Naive thymus-derived CD4-positive, alpha-beta T cell (primary cell): ENCODE measurements around the gene ST8SIA1. TPM values are rescaled to one million over a fixed set of nuclear protein-coding genes. Genes with fewer than 3 reads are reported as not detected.
A peak's percentile ranks its signal among the peaks of the same experiment; 100 is the strongest.
"Not testable (repeated sequence)": the region's sequence is repeated elsewhere in the genome, so short reads cannot be mapped to it uniquely, and the experiment has no call there.

ENCODE experiments used
- ATAC-seq: fragments of 150-1000 bp; cut with Tn5 transposase; 2 replicates; pipeline ENCODE4 v1.10.0; 2021; ENCODE audit warnings: mild to moderate bottlenecking, moderate library complexity
- CTCF ChIA-PET: fragments of 350-600 bp; sonication (Branson Sonifier 250); formaldehyde crosslinking; loops from one replicate; lab custom pipeline; 2021; ENCODE audit warnings: antibody characterized with exemption; lab: Charles Lee
- POLR2A ChIA-PET: fragments of 350-600 bp; sonication (Branson Sonifier 250); formaldehyde crosslinking; loops from one replicate; lab custom pipeline; 2021; ENCODE audit warnings: antibody characterized with exemption, inconsistent platforms; lab: Charles Lee
- DNase-seq, 9 donors: peaks; one replicate each; pipeline versions ENCODE4 v3.0.0 to v3.0.0-alpha.2; 2020 to 2022; ENCODE audit warnings: mixed read lengths in 1 of 9
- H3K27ac ChIP-seq: one replicate; pipeline ENCODE4 v1.7.0; 2013; ENCODE audit warnings: mild to moderate bottlenecking, low read depth, low read length, moderate library complexity
- H3K27me3 ChIP-seq, 2 donors: one replicate each; pipeline ENCODE4 v1.7.0; 2013; ENCODE audit warnings: low read length in 2 of 2, mild to moderate bottlenecking in 2 of 2, moderate library complexity in 2 of 2; ENCODE audit not compliant: control insufficient read depth in 2 of 2, insufficient read depth in 2 of 2
- H3K36me3 ChIP-seq, 3 experiments: 1 replicate in 2 of 3; 2 replicates in 1 of 3; pipeline ENCODE4 v1.7.0; 2013; ENCODE audit warnings: low read length in 3 of 3, mild to moderate bottlenecking in 3 of 3, moderate library complexity in 1 of 3; ENCODE audit not compliant: insufficient read depth in 3 of 3, control insufficient read depth in 2 of 3
- H3K4me1 ChIP-seq, 2 donors: one replicate each; pipeline ENCODE4 v1.7.0; 2013; ENCODE audit warnings: low read length in 2 of 2, mild to moderate bottlenecking in 2 of 2, moderate library complexity in 1 of 2; ENCODE audit not compliant: control insufficient read depth in 2 of 2, insufficient read depth in 2 of 2
- H3K4me3 ChIP-seq: 2 replicates; pipeline ENCODE4 v1.7.0; 2013; ENCODE audit warnings: mild to moderate bottlenecking, low read length
- H3K9me3 ChIP-seq, 3 experiments: 1 replicate in 2 of 3; 2 replicates in 1 of 3; pipeline ENCODE4 v1.7.0; 2013; ENCODE audit warnings: low read length in 3 of 3; ENCODE audit not compliant: control insufficient read depth in 2 of 3
- H3K27ac Mint-ChIP-seq, 9 donors: one replicate each; pipeline ENCODE4 v1.8.0; 2020 to 2022; ENCODE audit warnings: mixed read lengths in 9 of 9, mild to moderate bottlenecking in 8 of 9, moderate library complexity in 5 of 9, inconsistent platforms in 2 of 9
- H3K27me3 Mint-ChIP-seq, 5 donors: one replicate each; pipeline ENCODE4 v1.8.0; 2021 to 2022; ENCODE audit warnings: mixed read lengths in 5 of 5, mild to moderate bottlenecking in 1 of 5
- H3K36me3 Mint-ChIP-seq, 5 donors: one replicate each; pipeline ENCODE4 v1.8.0; 2020 to 2022; ENCODE audit warnings: mixed read lengths in 5 of 5, mild to moderate bottlenecking in 3 of 5, inconsistent platforms in 1 of 5
- H3K4me1 Mint-ChIP-seq, 7 donors: one replicate each; pipeline ENCODE4 v1.8.0; 2020 to 2022; ENCODE audit warnings: mixed read lengths in 7 of 7, mild to moderate bottlenecking in 3 of 7, inconsistent platforms in 1 of 7
- H3K4me3 Mint-ChIP-seq, 10 donors: one replicate each; pipeline ENCODE4 v1.8.0; 2020 to 2022; ENCODE audit warnings: mild to moderate bottlenecking in 10 of 10, mixed read lengths in 10 of 10, moderate library complexity in 6 of 10, inconsistent platforms in 2 of 10
- H3K9me3 Mint-ChIP-seq, 11 donors: one replicate each; pipeline ENCODE4 v1.8.0; 2020 to 2022; ENCODE audit warnings: mixed read lengths in 11 of 11, mild to moderate bottlenecking in 4 of 11, inconsistent platforms in 1 of 11, moderate library complexity in 1 of 11
- intact Hi-C, 2 donors: fragments of 100-400 bp; cut with micrococcal nuclease; formaldehyde crosslinking; loops; one replicate each; pipeline ENCODE4 v1.15.1; 2023
- polyA plus RNA-seq, 2 donors: library from polyadenylated mRNA; unstranded; fragments of 300-500 nt; fragmentation: Illumina TruSeq; gene quantifications; one replicate each; pipeline ENCODE4 v1.2.3, GENCODE V29; 2021
- total RNA-seq, 6 experiments: library from RNA in 5 of 6; stranded (reverse) in 5 of 6; gene quantifications; 1 replicate in 5 of 6; 2 replicates in 1 of 6; pipeline ENCODE4 v1.2.3 and lab custom pipeline; 2021 to 2026

The ST8SIA1 gene
- total and polyA plus RNA-seq, 7 experiments from 2014 or later = 0.51 to 6.0 (median 2.7) TPM; not detected in 1

DNA sequence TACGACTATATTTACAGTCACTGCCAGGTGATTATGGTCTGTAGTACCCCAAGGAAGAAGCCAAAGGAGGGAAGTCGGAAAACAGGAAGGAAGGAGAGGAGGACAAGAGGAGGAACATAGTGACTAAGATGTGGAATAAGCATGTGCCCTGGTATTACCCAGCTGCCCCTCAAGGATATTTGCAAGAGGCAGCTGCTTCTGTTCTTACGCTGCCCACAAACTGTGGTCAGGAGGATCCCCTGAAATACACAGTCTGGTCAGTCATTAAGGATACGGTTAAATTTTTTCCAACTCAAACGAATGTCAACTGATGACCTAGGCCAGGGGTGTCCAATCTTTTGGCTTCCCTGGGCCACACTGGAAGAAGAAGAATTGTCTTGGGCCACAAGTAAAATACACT, 162.0 kb downstream of the ST8SIA1 start:
- H3K4me1 Mint-ChIP-seq = peaks cover 4 to 13% (median 8%) of the 10 kb centered on the region in 7 donors
- POLR2A ChIA-PET = no interaction called here

DNA sequence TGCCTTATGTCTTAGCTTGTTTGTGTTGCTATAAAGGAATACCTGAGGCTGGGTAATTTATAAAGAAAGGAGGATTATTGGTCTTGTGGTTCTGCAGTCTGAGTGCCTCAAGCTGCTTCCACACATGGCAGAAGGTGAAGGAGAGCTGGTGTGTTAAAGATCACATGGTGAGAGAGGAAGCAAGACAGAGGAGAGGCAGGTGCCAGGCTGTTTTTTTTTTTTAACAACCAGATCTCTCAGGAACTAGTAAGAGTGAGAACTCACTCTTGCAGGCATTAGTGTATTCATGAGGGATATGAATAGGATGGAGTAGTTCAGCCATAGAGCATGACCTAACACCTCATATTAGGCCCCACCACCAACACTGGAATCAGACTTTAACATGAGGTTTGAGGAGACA, 165.1 kb downstream of the ST8SIA1 start:
- Histone ChIP-seq H3K36me3 (no peaks in the 10 kb centered on the region), H3K27ac (no peak overlapping the region), H3K27me3 (no peaks in the 10 kb centered on the region), H3K4me1 (peaks cover 4 to 6% of the 10 kb centered on the region in 2 donors), H3K9me3 (no peaks in the 10 kb centered on the region), H3K4me3 (no peak overlapping the region)
- H3K27ac Mint-ChIP-seq = peak overlapping the region in 3 of 9 donors; percentile 6 to 40 (median 14)
- ChIA-PET CTCF (interaction anchor here (0.6 kb wide), 2 partner anchors 66 to 94 kb away, joined by 3 read pairs; no protein-coding TSS in a partner anchor), POLR2A (no interaction called here)
- H3K9me3 Mint-ChIP-seq = peaks cover 0 to 2% (median 0%) of the 10 kb centered on the region in 11 donors
- intact Hi-C loops = loop anchor here in 1 of 2 donors (10.0 kb wide), 1 partner anchor 455 kb away; the partner anchor contains the start of gene ETNK1
- ATAC-seq = no peak
- peaks cover 0 to 2% (median 0%) of the 10 kb centered on the region in 5 donors for H3K27me3 Mint-ChIP-seq
- peaks cover 5 to 25% (median 21%) of the 10 kb centered on the region in 7 donors for H3K4me1 Mint-ChIP-seq
- peak in 1 of 9 donors; percentile 5 for DNase-seq
- H3K36me3 Mint-ChIP-seq = peaks cover 0 to 2% (median 0%) of the 10 kb centered on the region in 5 donors
- H3K4me3 Mint-ChIP-seq = no peak overlapping the region

More for the DNA sequence above, 162.0 kb downstream of the ST8SIA1 start:
- Mint-ChIP-seq H3K27ac (no peak overlapping the region), H3K27me3 (peaks cover 0 to 2% (median 0%) of the 10 kb centered on the region in 5 donors), H3K36me3 (no peaks in the 10 kb centered on the region), H3K4me3 (no peak overlapping the region), H3K9me3 (peaks cover 0 to 1% (median 0%) of the 10 kb centered on the region in 11 donors)
- Histone ChIP-seq H3K27ac (no peak overlapping the region), H3K4me1 (no peaks in the 10 kb centered on the region), H3K27me3 (no peaks in the 10 kb centered on the region), H3K36me3 (no peaks in the 10 kb centered on the region), H3K4me3 (no peak overlapping the region), H3K9me3 (no peaks in the 10 kb centered on the region)
- ATAC-seq = no peak
- CTCF ChIA-PET = interaction anchor here (1.2 to 3.3 kb wide), 4 partner anchors 8 to 71 kb away, joined by 3 to 16 read pairs (median 4); no protein-coding TSS in a partner anchor
- DNase-seq = no peak
- intact Hi-C loops = loop anchor here in 1 of 2 donors (2.0 to 5.0 kb wide), 2 partner anchors 270 to 475 kb away; no protein-coding TSS in a partner anchor

DNA sequence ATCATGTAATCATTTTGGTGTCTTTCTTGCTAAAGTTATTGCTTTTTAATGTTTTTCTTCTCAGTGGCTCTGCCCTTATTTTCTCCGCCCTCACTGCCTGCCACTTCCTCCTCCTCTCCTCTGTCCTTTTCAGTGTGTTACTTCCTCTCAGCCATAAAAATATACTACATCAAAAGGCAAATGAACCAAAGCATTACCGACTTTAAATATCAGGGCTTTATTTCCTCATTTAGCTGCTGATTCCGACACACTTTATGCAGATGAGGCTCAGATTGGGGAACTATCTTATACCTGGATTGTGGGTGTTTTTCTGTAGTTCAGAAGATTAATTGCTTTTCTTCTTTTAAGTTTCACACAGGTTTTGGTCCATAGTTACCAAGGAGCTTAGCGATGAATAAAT, 170.4 kb downstream of the ST8SIA1 start:
- Histone ChIP-seq H3K9me3 (no peaks in the 10 kb centered on the region), H3K27ac (peak overlapping the region; percentile 23), H3K36me3 (no peaks in the 10 kb centered on the region), H3K4me3 (peak overlapping the region; percentile 17), H3K4me1 (peaks cover 22 to 38% of the 10 kb centered on the region in 2 donors), H3K27me3 (no peaks in the 10 kb centered on the region)
- POLR2A ChIA-PET = interaction anchor here (0.6 to 1.2 kb wide), 3 partner anchors 9 to 79 kb away, joined by 3 to 4 read pairs (median 3); no protein-coding TSS in a partner anchor
- Mint-ChIP-seq H3K9me3 (peaks cover 0 to 9% (median 0%) of the 10 kb centered on the region in 11 donors), H3K4me3 (peak overlapping the region; percentile 20 to 77 (median 60)), H3K27ac (peak overlapping the region; percentile 21 to 86 (median 68)), H3K27me3 (no peaks in the 10 kb centered on the region), H3K4me1 (peaks cover 21 to 63% (median 60%) of the 10 kb centered on the region in 7 donors), H3K36me3 (peaks cover 0 to 8% (median 0%) of the 10 kb centered on the region in 5 donors)
- intact Hi-C loops = loop anchor here (5.0 to 10.0 kb wide), 4 partner anchors 117 to 472 kb away; partner anchors contain the start of genes CMAS (in 1 of the 2) and ETNK1 (in 1 of the 2)
- ATAC-seq (peak; percentile 75), DNase-seq (peak in 6 of 9 donors; percentile 20 to 43 (median 34))
- CTCF ChIA-PET = interaction anchor here (0.9 to 1.3 kb wide), 2 partner anchors 9 to 62 kb away, joined by 3 to 4 read pairs; no protein-coding TSS in a partner anchor

DNA sequence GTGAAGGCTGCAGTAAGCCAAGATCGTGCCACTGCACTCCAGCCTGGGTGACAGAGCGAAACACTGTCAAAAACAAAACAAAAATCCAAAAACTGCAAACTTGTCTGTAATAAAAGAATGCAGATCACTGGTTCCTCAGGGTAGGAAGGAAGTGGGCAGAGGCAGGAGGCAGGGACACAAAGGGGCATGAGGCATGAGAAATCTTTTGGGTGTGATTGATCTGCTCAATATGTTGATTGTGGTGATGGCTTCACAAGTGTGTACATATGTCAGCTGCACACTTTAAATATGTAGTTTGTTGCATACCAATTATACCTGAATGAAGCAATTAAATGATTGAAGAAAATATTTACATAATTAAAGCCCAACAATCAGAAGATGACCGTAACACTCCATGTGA, 170.9 kb downstream of the ST8SIA1 start:
- peaks cover 0 to 8% (median 0%) of the 10 kb centered on the region in 5 donors for H3K36me3 Mint-ChIP-seq
- ChIA-PET POLR2A (interaction anchor here (1.2 kb wide), 1 partner anchor 8 kb away, joined by 4 read pairs; no protein-coding TSS in a partner anchor), CTCF (interaction anchor here (1.3 kb wide), 1 partner anchor 62 kb away, joined by 3 read pairs; no protein-coding TSS in a partner anchor)
- intact Hi-C loops = loop anchor here (5.0 to 10.0 kb wide), 4 partner anchors 116 to 471 kb away; partner anchors contain the start of genes CMAS (in 1 of the 2) and ETNK1 (in 1 of the 2)
- H3K9me3 ChIP-seq = no peaks in the 10 kb centered on the region
- peaks cover 0 to 9% (median 0%) of the 10 kb centered on the region in 11 donors for H3K9me3 Mint-ChIP-seq
- H3K36me3 ChIP-seq = no peaks in the 10 kb centered on the region
- DNase-seq = peak in 6 of 9 donors; percentile 10 to 28 (median 24)
- no peak overlapping the region for H3K4me3 ChIP-seq
- peak overlapping the region in 8 of 9 donors; percentile 21 to 82 (median 70) for H3K27ac Mint-ChIP-seq
- peaks cover 24 to 67% (median 64%) of the 10 kb centered on the region in 7 donors for H3K4me1 Mint-ChIP-seq
- H3K27me3 Mint-ChIP-seq = no peaks in the 10 kb centered on the region
- peak; percentile 67 for ATAC-seq
- peaks cover 22 to 38% of the 10 kb centered on the region in 2 donors for H3K4me1 ChIP-seq
- H3K27me3 ChIP-seq = no peaks in the 10 kb centered on the region
- H3K4me3 Mint-ChIP-seq = peak overlapping the region in 9 of 10 donors; percentile 3 to 76 (median 57)
- no peak overlapping the region for H3K27ac ChIP-seq

DNA sequence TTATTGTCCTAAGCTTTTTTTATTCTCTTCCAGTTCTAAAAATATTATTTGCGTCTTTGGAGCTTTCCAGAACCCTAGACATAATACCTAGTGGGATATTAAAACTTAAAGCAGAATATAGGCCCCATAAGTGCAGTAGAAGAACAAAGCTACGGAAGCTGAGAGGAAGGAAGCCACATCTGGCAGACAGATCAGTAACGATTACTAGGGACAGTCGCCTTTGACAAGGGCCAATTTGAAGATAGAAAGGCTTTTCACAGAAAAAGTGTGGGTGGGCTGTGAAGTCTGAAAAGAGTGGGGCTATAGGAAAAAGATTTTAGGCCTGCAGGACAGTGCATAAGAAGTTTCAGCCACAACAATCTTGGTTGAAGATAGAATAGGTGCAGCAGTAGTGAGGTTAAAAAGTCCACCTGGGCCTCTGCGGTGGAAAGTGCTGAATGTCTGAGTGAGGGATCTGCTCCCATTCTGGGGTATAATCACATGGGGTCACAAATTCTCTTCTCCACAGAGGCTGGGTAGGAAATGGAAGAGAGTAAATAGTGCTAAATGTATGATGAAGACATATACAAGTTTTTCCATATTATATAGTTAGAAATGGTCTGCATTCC, 174.0 kb downstream of the ST8SIA1 start:
- Mint-ChIP-seq H3K27ac (peak overlapping the region; percentile 24 to 88 (median 75)), H3K4me1 (peaks cover 24 to 67% (median 63%) of the 10 kb centered on the region in 7 donors), H3K9me3 (peaks cover 0 to 9% (median 0%) of the 10 kb centered on the region in 11 donors), H3K27me3 (no peaks in the 10 kb centered on the region), H3K4me3 (peak overlapping the region; percentile 10 to 77 (median 54)), H3K36me3 (peaks cover 0 to 8% (median 0%) of the 10 kb centered on the region in 5 donors)
- H3K27ac ChIP-seq = no peak overlapping the region
- no peaks in the 10 kb centered on the region for H3K9me3 ChIP-seq
- DNase-seq = peak in 6 of 9 donors; percentile 14 to 40 (median 30)
- H3K27me3 ChIP-seq = no peaks in the 10 kb centered on the region
- ATAC-seq = peak; percentile 54
- intact Hi-C loops = loop anchor here (5.0 to 10.0 kb wide), 4 partner anchors 113 to 468 kb away; partner anchors contain the start of genes CMAS (in 1 of the 2) and ETNK1 (in 1 of the 2)
- H3K36me3 ChIP-seq = no peaks in the 10 kb centered on the region
- H3K4me1 ChIP-seq = peaks cover 22 to 38% of the 10 kb centered on the region in 2 donors
- H3K4me3 ChIP-seq = no peak overlapping the region
- ChIA-PET POLR2A (no interaction called here), CTCF (interaction anchor here (0.5 kb wide), 1 partner anchor 299 kb away, joined by 3 read pairs; no protein-coding TSS in a partner anchor)

DNA sequence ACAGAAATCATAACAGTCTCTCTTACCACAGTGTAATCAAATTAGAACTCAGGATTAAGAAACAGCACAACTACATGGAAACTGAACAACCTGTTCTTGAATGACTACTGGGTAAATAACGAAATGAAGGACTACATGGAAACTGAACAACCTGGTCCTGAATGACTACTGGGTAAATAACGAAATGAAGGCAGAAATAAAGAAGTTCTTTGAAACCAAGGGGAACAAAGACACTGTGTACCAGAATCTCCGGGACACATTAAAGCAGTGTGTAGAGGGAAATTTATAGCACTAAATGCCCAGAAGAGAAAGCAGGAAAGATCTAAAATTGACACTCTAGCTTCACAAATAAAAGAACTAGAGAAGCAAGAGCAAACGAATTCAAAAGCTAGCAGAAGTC, 185.2 kb downstream of the ST8SIA1 start:
- POLR2A ChIA-PET, H3K27me3 Mint-ChIP-seq, H3K4me3 Mint-ChIP-seq, H3K27ac Mint-ChIP-seq, H3K27ac ChIP-seq, H3K36me3 ChIP-seq, H3K9me3 ChIP-seq, H3K27me3 ChIP-seq, CTCF ChIA-PET, ATAC-seq, DNase-seq, H3K4me3 ChIP-seq, H3K4me1 ChIP-seq, intact Hi-C loops: not testable (repeated sequence)
- Mint-ChIP-seq H3K9me3 (peaks cover 0 to 15% (median 6%) of the 10 kb centered on the region in 11 donors), H3K36me3 (peaks cover 0 to 12% (median 4%) of the 10 kb centered on the region in 5 donors), H3K4me1 (peaks cover 3 to 31% (median 15%) of the 10 kb centered on the region in 7 donors)
